ENCODE measurements around the gene SPATS2.

- no peak for TF ChIP-seq POLR2A (IDR thresholded peaks at IDR 0.05)
- TF ChIP-seq, protein P1, sequence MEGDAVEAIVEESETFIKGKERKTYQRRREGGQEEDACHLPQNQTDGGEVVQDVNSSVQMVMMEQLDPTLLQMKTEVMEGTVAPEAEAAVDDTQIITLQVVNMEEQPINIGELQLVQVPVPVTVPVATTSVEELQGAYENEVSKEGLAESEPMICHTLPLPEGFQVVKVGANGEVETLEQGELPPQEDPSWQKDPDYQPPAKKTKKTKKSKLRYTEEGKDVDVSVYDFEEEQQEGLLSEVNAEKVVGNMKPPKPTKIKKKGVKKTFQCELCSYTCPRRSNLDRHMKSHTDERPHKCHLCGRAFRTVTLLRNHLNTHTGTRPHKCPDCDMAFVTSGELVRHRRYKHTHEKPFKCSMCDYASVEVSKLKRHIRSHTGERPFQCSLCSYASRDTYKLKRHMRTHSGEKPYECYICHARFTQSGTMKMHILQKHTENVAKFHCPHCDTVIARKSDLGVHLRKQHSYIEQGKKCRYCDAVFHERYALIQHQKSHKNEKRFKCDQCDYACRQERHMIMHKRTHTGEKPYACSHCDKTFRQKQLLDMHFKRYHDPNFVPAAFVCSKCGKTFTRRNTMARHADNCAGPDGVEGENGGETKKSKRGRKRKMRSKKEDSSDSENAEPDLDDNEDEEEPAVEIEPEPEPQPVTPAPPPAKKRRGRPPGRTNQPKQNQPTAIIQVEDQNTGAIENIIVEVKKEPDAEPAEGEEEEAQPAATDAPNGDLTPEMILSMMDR (IDR thresholded peaks at IDR 0.05), result no peak
These were observed 176.1 kb downstream of the SPATS2 start for GRCh38 chr12:49543221-49543913.

Measured in heart left ventricle (tissue), 13 donors.